Suppressor macrophage treated with lipopolysaccharide for 1 hour (primary cell): ENCODE measurements around the gene NOC2L.

Experiments
- DNase-seq, 3 donors: peaks; one replicate each; pipeline ENCODE4 v3.0.0-alpha.2; 2020 to 2022

The NOC2L gene

DNA sequence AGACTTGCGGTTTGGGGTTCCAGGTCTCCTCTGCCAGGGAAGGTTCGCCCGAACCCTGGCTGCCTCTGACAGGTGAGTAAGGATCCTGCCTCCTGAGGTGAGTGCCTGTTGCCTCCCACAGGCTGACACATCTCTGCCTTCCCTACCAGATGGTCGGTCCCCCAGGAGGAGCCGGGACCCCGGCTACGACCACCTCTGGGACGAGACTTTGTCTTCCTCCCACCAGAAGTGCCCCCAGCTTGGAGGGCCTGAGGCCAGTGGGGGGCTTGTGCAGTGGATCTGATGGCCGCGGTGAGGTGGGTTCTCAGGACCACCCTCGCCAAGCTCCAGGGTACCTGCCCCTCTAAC, 15.2 kb upstream of the NOC2L start:
- DNase-seq, result no peak

DNA sequence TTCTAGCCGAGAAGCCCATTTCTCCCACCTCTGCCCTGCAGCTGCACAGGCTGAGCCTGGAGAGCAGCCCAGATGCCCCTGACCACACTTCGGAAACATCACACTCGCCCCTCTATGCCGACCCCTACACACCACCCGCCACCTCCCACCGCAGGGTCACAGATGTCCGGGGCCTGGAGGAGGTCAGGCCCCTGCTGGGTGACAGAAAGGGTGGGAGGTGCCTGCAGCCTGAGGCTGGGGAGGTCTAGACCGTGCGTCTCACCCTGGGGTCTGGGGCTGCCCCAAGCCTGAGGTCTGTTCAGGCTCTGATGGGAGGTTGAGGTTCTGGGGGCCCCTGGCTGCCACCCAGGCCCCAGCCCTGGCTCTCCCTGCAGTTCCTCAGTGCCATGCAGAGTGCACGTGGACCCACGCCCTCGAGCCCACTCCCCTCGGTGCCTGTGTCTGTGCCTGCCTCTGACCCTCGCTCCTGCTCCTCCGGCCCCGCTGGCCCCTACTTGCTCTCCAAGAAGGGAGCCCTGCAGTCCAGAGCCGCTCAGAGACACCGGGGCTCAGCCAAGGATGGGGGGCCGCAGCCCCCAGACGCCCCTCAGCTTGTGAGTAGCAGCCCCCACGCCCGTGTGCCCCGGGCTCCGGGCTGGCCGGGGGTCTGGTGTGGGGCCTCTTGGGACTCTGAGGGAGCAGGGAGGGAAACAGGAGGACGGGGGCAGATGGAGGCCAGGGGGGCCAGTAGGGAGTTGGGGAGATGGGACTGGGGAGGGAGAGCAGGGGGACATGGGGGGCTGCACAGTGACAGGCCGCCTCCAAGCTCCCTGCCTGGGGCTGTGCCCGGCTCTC, 14.6 kb upstream of the NOC2L start:
- no peak for DNase-seq

DNA sequence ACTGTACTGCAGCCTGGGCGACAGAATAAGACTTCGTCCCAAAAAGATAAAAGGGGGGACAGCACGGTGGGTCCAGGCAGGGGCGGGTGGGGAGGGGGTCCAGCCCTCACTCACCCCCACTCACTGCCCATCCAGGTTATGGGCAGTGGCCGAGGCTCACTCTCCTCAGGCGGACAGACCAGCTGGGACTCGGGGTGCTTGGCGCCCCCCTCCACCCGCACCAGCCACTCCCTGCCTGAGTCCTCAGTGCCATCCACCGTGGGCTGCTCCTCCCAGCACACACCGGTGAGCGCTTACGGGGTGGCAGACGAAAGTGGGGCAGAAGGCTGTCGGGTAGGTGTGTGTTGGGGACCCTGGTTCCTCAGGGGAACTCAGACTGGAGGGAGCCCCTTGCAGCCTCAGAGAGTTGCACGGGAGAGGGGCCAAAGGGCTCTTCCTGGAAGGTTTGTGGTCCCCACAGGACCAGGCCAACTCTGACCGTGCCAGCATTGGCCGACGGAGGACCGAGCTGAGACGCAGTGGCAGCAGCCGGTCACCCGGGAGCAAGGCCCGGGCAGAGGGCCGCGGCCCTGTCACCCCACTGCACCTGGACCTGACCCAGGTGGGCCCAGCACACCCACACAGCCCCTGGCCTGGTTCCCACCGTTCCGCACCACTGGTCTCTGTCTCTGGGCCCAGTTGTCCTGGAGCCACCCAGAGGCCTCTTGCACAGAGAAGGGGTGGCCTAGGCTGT, 13.8 kb upstream of the NOC2L start:
- DNase-seq, result no peak

GRCh38 chr1:971751-972506, 12.9 kb upstream of the NOC2L start:
- no peak for DNase-seq

DNA sequence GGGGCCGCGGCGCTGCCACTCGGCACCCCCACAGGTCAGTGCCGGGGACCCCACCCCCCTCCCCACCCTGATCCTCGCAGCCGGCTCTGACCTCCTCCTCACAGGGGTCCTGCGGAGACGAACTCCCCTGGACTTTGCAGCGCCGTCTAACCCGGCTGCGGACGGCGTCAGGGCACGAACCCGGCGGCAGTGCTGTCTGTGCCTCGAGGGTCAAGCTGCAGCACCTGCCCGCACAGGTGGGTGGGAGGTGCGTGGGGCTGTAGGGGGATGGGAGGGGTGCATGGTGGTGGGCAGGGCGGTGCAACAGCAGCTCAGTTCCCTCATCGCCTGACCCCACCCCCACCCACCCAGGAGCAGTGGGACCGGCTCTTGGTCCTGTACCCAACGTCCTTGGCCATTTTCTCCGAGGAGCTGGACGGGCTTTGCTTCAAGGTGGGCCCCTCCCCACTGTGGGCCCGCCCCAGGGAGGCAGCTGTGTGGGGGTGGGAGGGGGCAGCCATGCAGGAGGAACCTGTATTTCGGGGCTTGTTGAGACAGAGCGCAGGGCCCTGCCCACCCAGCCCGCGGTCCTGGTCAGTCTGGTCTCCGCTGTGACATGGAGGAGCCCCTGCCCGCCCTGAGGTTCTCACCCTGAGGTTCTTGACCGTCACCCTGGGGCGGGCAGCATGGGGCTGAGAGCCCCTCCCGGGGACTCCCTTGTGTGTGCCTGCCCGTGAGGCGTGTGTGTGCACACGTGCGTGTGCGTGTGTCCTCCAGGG, 12.1 kb upstream of the NOC2L start:
- no peak for DNase-seq

GRCh38 chr1:970242-970972, 11.4 kb upstream of the NOC2L start:
- no peak for DNase-seq

DNA sequence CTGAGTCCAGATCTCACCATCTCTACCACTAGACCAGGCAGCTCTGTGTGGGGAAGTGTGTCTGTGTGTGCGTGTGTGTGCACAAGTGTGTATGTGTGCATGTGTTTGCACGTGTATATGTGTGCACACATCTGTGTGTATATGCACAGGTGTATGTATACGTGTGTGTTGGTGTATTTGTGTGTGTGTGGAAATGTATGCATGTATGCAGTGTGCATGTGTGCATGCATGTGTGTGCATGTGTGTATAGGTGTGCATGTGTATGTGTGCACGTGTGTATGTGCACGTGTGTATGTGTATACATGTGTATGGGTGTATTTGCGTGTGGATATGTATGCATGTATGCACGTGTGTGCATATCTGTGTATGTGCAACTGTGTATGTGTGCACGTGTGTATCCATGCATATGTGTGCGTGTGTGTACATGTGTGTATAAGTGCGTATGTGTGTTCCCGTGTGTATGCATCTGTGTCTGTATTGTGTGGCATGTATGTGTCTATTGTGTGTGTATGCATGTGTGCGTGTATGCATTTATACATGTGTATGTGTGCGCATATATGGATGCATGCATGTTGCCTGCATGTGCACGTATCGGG, 10.3 kb upstream of the NOC2L start:
- DNase-seq, result no peak

DNA sequence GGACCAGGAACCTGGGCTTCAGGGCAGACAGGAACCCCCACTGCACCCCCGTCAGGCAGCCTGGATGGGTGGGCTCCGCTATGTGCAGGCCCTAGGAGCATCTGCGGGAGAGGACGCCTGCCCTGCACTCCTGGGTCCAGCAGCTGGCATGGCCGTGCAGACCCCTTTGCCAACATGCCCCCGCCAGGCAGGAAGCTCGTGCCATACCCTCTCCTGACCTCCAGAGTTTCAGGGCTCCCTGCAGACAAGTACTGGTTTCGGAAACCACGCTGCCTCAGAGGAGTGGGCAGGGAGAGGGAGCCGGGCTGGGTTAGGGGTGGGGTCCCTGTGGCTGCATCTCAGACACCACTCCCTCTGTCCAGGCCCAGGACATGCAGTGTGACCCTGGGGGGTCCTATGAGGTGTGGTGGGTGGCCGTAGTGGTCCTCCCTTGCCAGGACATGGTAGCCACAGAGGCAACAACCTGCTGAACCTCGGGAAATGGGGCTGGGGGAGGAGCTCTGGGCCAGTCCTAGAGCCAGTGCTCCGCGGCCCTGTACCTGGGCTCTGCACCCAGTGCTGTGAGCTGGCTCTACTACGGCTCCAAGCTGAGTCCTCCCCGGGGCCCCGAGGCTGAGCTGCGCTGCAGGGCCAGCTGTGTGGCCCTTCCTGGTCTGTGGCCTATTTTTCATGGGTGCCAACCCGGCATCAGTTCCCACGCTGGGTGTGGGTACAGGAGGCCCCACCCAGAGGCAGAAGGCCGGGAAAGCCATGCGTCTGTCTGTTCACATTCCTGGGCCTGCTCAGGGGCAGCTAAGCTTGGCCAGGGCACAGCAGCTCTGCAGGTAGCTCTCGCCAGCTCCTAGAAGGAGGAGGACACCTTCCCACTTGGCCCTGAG, 8.6 kb upstream of the NOC2L start:
- DNase-seq, result no peak

GRCh38 chr1:966704-967300, 7.7 kb upstream of the NOC2L start:
- DNase-seq, result peak; percentile 78 to 90 (median 82)

DNA sequence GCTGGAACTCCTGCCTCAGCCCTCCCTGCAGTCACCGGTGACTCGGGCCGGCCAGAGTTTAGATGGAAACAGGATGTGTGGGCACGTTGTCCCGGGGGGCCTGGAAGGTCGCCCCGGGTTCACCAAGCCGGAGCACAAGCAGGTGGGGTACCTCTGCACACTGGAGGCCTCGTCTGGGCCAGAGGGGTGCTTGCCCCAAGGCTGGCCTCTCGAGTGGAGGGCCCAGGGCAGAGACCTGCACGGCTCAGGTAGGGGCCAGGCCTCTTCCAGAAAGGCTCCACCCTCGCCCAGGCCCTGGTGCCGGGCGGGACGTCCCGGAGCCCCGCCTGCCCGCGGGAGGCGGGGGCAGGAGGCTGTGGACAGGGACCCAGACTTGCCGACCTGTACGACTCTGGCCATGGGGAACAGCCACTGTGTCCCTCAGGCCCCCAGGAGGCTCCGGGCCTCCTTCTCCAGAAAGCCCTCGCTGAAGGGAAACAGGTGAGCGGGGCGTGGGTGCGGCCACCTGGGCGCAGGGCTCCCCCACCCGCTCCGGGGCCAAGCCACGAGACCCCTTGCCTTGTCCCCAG, 7.2 kb upstream of the NOC2L start, which contains the start of gene PLEKHN1:
TSS of gene PLEKHN1 (plus strand) at position 348 of the 569 bp plus-strand sequence. CDS start at position 398, 50 bp downstream.
- DNase-seq, result peak in 2 of 3 donors; percentile 49 to 70

- no peak for DNase-seq
These were observed 6.6 kb upstream of the NOC2L start for GRCh38 chr1:965526-966134.

DNA sequence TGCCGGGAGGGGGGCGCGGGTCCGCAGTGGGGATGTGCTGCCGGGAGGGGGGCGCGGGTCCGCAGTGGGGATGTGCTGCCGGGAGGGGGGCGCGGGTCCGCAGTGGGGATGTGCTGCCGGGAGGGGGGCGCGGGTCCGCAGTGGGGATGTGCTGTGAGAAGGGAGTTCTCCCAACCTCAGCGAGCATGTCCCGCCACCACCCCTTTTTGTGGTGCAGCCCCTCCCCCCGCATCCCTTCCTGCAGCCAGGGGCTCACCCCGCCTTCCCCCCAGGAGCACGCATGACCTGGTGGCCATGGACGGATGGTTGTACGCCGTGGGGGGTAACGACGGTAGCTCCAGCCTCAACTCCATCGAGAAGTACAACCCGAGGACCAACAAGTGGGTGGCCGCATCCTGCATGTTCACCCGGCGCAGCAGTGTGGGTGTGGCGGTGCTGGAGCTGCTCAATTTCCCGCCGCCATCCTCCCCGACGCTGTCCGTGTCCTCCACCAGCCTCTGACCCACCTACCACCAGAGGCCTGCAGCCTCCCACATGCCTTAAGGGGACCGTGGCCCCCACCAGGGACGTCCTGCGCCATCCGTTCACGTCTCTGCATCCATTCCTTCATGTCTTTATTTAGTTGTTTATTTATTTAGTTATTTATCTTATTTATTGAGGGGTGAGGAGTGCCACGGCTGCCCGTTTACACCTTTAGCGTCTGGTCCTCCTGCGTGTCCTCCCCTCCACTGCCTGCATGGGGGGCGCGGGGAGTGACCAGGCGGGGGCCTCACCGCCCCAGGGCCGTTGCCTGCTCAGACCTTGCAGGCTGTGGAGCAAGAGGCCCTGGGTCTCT, 5.9 kb upstream of the NOC2L start:
- DNase-seq, result no peak

- DNase-seq, result no peak
These were observed 4.9 kb upstream of the NOC2L start for GRCh38 chr1:963746-964525.

- DNase-seq, result no peak
These were observed 4.2 kb upstream of the NOC2L start for GRCh38 chr1:963301-963651.

GRCh38 chr1:962381-963300, 3.6 kb upstream of the NOC2L start:
- DNase-seq, result no peak

- peak in 1 of 3 donors; percentile 30 for DNase-seq
These were observed 2.1 kb upstream of the NOC2L start for GRCh38 chr1:961132-961669.
